Endothelial cell (in vitro differentiated cells): Measurements from ENCODE around the gene SLC5A10. TPM values are rescaled to one million over a fixed set of nuclear protein-coding genes. Genes with fewer than 3 reads are reported as not detected.
"Not testable (repeated sequence)": the region's sequence is repeated elsewhere in the genome, so short reads cannot be mapped to it uniquely, and the experiment has no call there.

Experiments
- DNase-seq: peaks from one replicate; pipeline ENCODE4 v3.0.0; 2021; ENCODE audit warnings: low spot score
- H3K27ac Mint-ChIP-seq: one replicate; pipeline ENCODE4 v1.8.0; 2021; ENCODE audit warnings: mixed read lengths, inconsistent platforms; ENCODE audit not compliant: unreplicated experiment
- H3K27me3 Mint-ChIP-seq: one replicate; pipeline ENCODE4 v1.8.0; 2021; ENCODE audit warnings: mild to moderate bottlenecking, moderate library complexity, mixed read lengths, inconsistent platforms; ENCODE audit not compliant: unreplicated experiment
- H3K36me3 Mint-ChIP-seq: one replicate; pipeline ENCODE4 v1.8.0; 2021; ENCODE audit warnings: mild to moderate bottlenecking, low read depth, mixed read lengths, inconsistent platforms; ENCODE audit not compliant: unreplicated experiment
- H3K4me1 Mint-ChIP-seq: one replicate; pipeline ENCODE4 v1.8.0; 2021; ENCODE audit warnings: mild to moderate bottlenecking, mixed read lengths, inconsistent platforms; ENCODE audit not compliant: unreplicated experiment
- H3K4me3 Mint-ChIP-seq: one replicate; pipeline ENCODE4 v1.8.0; 2021; ENCODE audit warnings: mild to moderate bottlenecking, mixed read lengths, inconsistent platforms; ENCODE audit not compliant: unreplicated experiment
- H3K9me3 Mint-ChIP-seq: one replicate; pipeline ENCODE4 v1.8.0; 2021; ENCODE audit warnings: mixed read lengths, inconsistent platforms; ENCODE audit not compliant: unreplicated experiment
- CTCF ChIP-seq: fragments of 200-600 bp; sonication (generic); IDR thresholded peaks from one replicate; pipeline ENCODE4 v1.5.0; 2021; ENCODE audit warnings: antibody characterized with exemption; ENCODE audit not compliant: unreplicated experiment
- total RNA-seq: library from RNA; stranded (reverse); fragmentation: NEBNext Ultra II Directional; extraction: Animal tissue kit (Norgen Biotek cat#: 25700); gene quantifications from one replicate; pipeline ENCODE4 v1.2.1, GENCODE V29; 2021; ENCODE audit not compliant: unreplicated experiment

Gene SLC5A10
- total RNA-seq, 1 donor from 2014 or later, result 0.08 TPM

GRCh38 chr17:19031729-19032128 lies 79.8 kb downstream of the SLC5A10 start:
- TF ChIP-seq CTCF, result peak; percentile 22
- DNase-seq, result peak; percentile 82
- H3K4me1 Mint-ChIP-seq, H3K27me3 Mint-ChIP-seq, H3K36me3 Mint-ChIP-seq, H3K27ac Mint-ChIP-seq, H3K9me3 Mint-ChIP-seq, H3K4me3 Mint-ChIP-seq: not testable (repeated sequence)

GRCh38 chr17:19032377-19032988 lies 80.5 kb downstream of the SLC5A10 start:
- not testable (repeated sequence) for H3K27me3 Mint-ChIP-seq, DNase-seq, H3K4me1 Mint-ChIP-seq

GRCh38 chr17:19036186-19036585 lies 84.2 kb downstream of the SLC5A10 start:
- H3K9me3 Mint-ChIP-seq, H3K4me1 Mint-ChIP-seq, H3K4me3 Mint-ChIP-seq, DNase-seq, H3K36me3 Mint-ChIP-seq, H3K27me3 Mint-ChIP-seq, H3K27ac Mint-ChIP-seq: not testable (repeated sequence)

More at GRCh38 chr17:19032377-19032988, 80.5 kb downstream of the SLC5A10 start:
- H3K36me3 Mint-ChIP-seq, H3K9me3 Mint-ChIP-seq, H3K4me3 Mint-ChIP-seq, H3K27ac Mint-ChIP-seq: not testable (repeated sequence)

- H3K36me3 Mint-ChIP-seq, result not testable (repeated sequence)
These were observed 85.6 kb downstream of the SLC5A10 start for GRCh38 chr17:19037547-19037946.

GRCh38 chr17:19038007-19038406 lies 86.0 kb downstream of the SLC5A10 start:
- not testable (repeated sequence) for H3K4me3 Mint-ChIP-seq, H3K27ac Mint-ChIP-seq, H3K4me1 Mint-ChIP-seq, H3K36me3 Mint-ChIP-seq, DNase-seq, H3K27me3 Mint-ChIP-seq, H3K9me3 Mint-ChIP-seq

More at GRCh38 chr17:19037547-19037946, 85.6 kb downstream of the SLC5A10 start:
- H3K27ac Mint-ChIP-seq, H3K4me3 Mint-ChIP-seq, DNase-seq, H3K4me1 Mint-ChIP-seq, H3K27me3 Mint-ChIP-seq, H3K9me3 Mint-ChIP-seq: not testable (repeated sequence)

- H3K9me3 Mint-ChIP-seq, DNase-seq, H3K4me3 Mint-ChIP-seq, H3K4me1 Mint-ChIP-seq, H3K27ac Mint-ChIP-seq, H3K27me3 Mint-ChIP-seq, H3K36me3 Mint-ChIP-seq: not testable (repeated sequence)
These were observed 86.8 kb downstream of the SLC5A10 start for GRCh38 chr17:19038730-19039129.

- not testable (repeated sequence) for H3K4me3 Mint-ChIP-seq, H3K9me3 Mint-ChIP-seq, DNase-seq, H3K27ac Mint-ChIP-seq, H3K27me3 Mint-ChIP-seq, H3K4me1 Mint-ChIP-seq, H3K36me3 Mint-ChIP-seq
These were observed 88.4 kb downstream of the SLC5A10 start for GRCh38 chr17:19040350-19040749.

- H3K4me3 Mint-ChIP-seq, H3K9me3 Mint-ChIP-seq, H3K27me3 Mint-ChIP-seq, H3K4me1 Mint-ChIP-seq, H3K36me3 Mint-ChIP-seq, H3K27ac Mint-ChIP-seq: not testable (repeated sequence)
- DNase-seq, result peak; percentile 1
These were observed 89.9 kb downstream of the SLC5A10 start for GRCh38 chr17:19041871-19042270.

- H3K4me1 Mint-ChIP-seq, H3K27me3 Mint-ChIP-seq, H3K4me3 Mint-ChIP-seq, H3K9me3 Mint-ChIP-seq, DNase-seq, H3K36me3 Mint-ChIP-seq, H3K27ac Mint-ChIP-seq: not testable (repeated sequence)
These were observed 90.4 kb downstream of the SLC5A10 start for GRCh38 chr17:19042369-19042768.

- H3K27ac Mint-ChIP-seq, H3K4me3 Mint-ChIP-seq, DNase-seq, H3K9me3 Mint-ChIP-seq, H3K4me1 Mint-ChIP-seq, H3K36me3 Mint-ChIP-seq, H3K27me3 Mint-ChIP-seq: not testable (repeated sequence)
These were observed 91.1 kb downstream of the SLC5A10 start for GRCh38 chr17:19043032-19043431.

GRCh38 chr17:19044643-19045042 lies 92.7 kb downstream of the SLC5A10 start:
- DNase-seq, H3K27ac Mint-ChIP-seq, H3K4me3 Mint-ChIP-seq, H3K9me3 Mint-ChIP-seq, H3K27me3 Mint-ChIP-seq, H3K36me3 Mint-ChIP-seq, H3K4me1 Mint-ChIP-seq: not testable (repeated sequence)
